Sigmoid colon (tissue), 4 donors: ENCODE measurements around the gene HES3.

Experiments used
- CTCF ChIP-seq, 4 experiments: fragments of 450-650 bp in 3 of 4; fragments of 200-600 bp in 1 of 4; IDR thresholded peaks; one replicate each; pipeline ENCODE4 v1.5.1; 2016 to 2019; ENCODE audit warnings: antibody characterized with exemption in 4 of 4, mild to moderate bottlenecking in 3 of 4, moderate library complexity in 2 of 4
- EP300 ChIP-seq, 4 donors: sonication (generic); formaldehyde crosslinking; IDR thresholded peaks; one replicate each; pipeline ENCODE4 v1.6.1; 2017; ENCODE audit warnings: antibody characterized with exemption in 4 of 4
- POLR2A ChIP-seq, 2 donors: fragments of 450-650 bp; IDR thresholded peaks; one replicate each; pipeline ENCODE4 v1.6.1; 2016; ENCODE audit warnings: antibody characterized with exemption in 2 of 2, mild to moderate bottlenecking in 2 of 2, moderate library complexity in 2 of 2
- POLR2AphosphoS5 ChIP-seq, 4 donors: sonication (generic); formaldehyde crosslinking; IDR thresholded peaks; one replicate each; pipeline ENCODE4 v1.6.1; 2017; ENCODE audit warnings: antibody characterized with exemption in 4 of 4

GRCh38 chr1:6202256-6202655, 41.7 kb upstream of the HES3 start:
- TF ChIP-seq CTCF (IDR thresholded peaks at IDR 0.05) (no peak), POLR2A (IDR thresholded peaks at IDR 0.05) (no peak), EP300 (IDR thresholded peaks at IDR 0.05) (no peak), POLR2AphosphoS5 (IDR thresholded peaks at IDR 0.05) (no peak)
